Measurements from ENCODE around the gene SP2.

Gene SP2

GRCh38 chr17:47946929-47947397 is 50.9 kb downstream of the SP2 start:
- Histone ChIP-seq H3K36me3 (no peaks in the 10 kb centered on the region), H3K27ac (no peak overlapping the region), H3K9me3 (no peaks in the 10 kb centered on the region), H3K4me3 (ENCODE audit: low read depth in 1 of 2, low read length in 1 of 2) (no peak overlapping the region), H3K4me1 (ENCODE audit: control insufficient read depth in 1 of 2, insufficient read depth in 1 of 2, low read depth in 1 of 2, low read length in 1 of 2) (peaks cover 13 to 14% of the 10 kb centered on the region in 2 experiments), H3K27me3 (no peaks in the 10 kb centered on the region)
- TF ChIP-seq, protein P1, sequence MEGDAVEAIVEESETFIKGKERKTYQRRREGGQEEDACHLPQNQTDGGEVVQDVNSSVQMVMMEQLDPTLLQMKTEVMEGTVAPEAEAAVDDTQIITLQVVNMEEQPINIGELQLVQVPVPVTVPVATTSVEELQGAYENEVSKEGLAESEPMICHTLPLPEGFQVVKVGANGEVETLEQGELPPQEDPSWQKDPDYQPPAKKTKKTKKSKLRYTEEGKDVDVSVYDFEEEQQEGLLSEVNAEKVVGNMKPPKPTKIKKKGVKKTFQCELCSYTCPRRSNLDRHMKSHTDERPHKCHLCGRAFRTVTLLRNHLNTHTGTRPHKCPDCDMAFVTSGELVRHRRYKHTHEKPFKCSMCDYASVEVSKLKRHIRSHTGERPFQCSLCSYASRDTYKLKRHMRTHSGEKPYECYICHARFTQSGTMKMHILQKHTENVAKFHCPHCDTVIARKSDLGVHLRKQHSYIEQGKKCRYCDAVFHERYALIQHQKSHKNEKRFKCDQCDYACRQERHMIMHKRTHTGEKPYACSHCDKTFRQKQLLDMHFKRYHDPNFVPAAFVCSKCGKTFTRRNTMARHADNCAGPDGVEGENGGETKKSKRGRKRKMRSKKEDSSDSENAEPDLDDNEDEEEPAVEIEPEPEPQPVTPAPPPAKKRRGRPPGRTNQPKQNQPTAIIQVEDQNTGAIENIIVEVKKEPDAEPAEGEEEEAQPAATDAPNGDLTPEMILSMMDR (IDR thresholded peaks at IDR 0.05), result peak; percentile 67

GRCh38 chr17:47948706-47949196 is 52.7 kb downstream of the SP2 start:
- no peaks in the 10 kb centered on the region for H3K36me3 ChIP-seq
- no peaks in the 10 kb centered on the region for H3K9me3 ChIP-seq
- TF ChIP-seq, protein P1 (IDR thresholded peaks at IDR 0.05), result no peak
- peak overlapping the region in 1 of 2 experiments; percentile 37 for H3K4me3 ChIP-seq (ENCODE audit: low read depth in 1 of 2, low read length in 1 of 2)
- peaks cover 10 to 11% of the 10 kb centered on the region in 2 experiments for H3K4me1 ChIP-seq (ENCODE audit: control insufficient read depth in 1 of 2, insufficient read depth in 1 of 2, low read depth in 1 of 2, low read length in 1 of 2)
- H3K27me3 ChIP-seq, result no peaks in the 10 kb centered on the region
- no peak overlapping the region for H3K27ac ChIP-seq

DNA sequence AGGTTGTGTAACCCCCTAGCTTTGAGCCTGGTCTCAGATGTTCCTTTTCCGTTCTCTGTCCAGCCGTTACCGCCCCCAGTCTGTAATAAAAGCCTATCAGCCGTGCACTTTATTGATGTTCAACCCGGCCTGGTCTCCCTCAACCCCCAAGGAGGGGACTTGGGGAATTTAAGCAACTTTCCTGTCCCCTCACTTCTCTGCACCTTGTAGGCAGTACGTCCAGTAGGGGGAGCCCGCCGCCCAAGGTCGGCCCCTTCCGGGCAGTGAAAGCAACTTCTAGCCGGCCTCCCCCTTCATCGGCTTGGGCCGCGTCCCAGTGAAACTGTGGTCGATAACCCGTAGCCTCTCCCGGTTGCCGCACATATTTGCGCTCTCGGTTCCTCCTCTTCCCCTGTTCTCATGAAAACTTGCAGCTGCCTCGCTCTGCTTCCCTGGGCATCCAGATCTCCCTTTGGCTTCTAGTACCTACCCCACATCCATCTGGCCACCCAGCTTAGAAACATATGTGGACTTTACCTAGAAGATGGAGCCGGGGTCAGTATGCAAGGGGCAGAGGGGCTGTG is 53.2 kb downstream of the SP2 start:
- H3K9me3 ChIP-seq, result no peaks in the 10 kb centered on the region
- no peaks in the 10 kb centered on the region for H3K27me3 ChIP-seq
- H3K4me1 ChIP-seq (ENCODE audit: control insufficient read depth in 1 of 2, insufficient read depth in 1 of 2, low read depth in 1 of 2, low read length in 1 of 2), result peaks cover 10 to 11% of the 10 kb centered on the region in 2 experiments
- H3K27ac ChIP-seq, result peak overlapping the region; percentile 43
- no peaks in the 10 kb centered on the region for H3K36me3 ChIP-seq
- H3K4me3 ChIP-seq (ENCODE audit: low read depth in 1 of 2, low read length in 1 of 2), result peak overlapping the region; percentile 37 to 45
- TF ChIP-seq, protein P1 (IDR thresholded peaks at IDR 0.05), result peak; percentile 80

- Histone ChIP-seq H3K36me3 (no peaks in the 10 kb centered on the region), H3K27me3 (no peaks in the 10 kb centered on the region), H3K9me3 (no peaks in the 10 kb centered on the region), H3K4me1 (ENCODE audit: control insufficient read depth in 1 of 2, insufficient read depth in 1 of 2, low read depth in 1 of 2, low read length in 1 of 2) (peaks cover 10 to 11% of the 10 kb centered on the region in 2 experiments), H3K27ac (no peak overlapping the region), H3K4me3 (ENCODE audit: low read depth in 1 of 2, low read length in 1 of 2) (no peak overlapping the region)
- TF ChIP-seq, protein P1 (IDR thresholded peaks at IDR 0.05), result no peak
Measured at GRCh38 chr17:47949946-47950345, 53.9 kb downstream of the SP2 start.

GRCh38 chr17:47950448-47950847 is 54.4 kb downstream of the SP2 start:
- no peaks in the 10 kb centered on the region for H3K36me3 ChIP-seq
- H3K9me3 ChIP-seq, result no peaks in the 10 kb centered on the region
- no peaks in the 10 kb centered on the region for H3K27me3 ChIP-seq
- H3K4me1 ChIP-seq (ENCODE audit: control insufficient read depth in 1 of 2, insufficient read depth in 1 of 2, low read depth in 1 of 2, low read length in 1 of 2), result peaks cover 10 to 11% of the 10 kb centered on the region in 2 experiments
- H3K27ac ChIP-seq, result no peak overlapping the region
- TF ChIP-seq, protein P1 (IDR thresholded peaks at IDR 0.05), result no peak
- H3K4me3 ChIP-seq (ENCODE audit: low read depth in 1 of 2, low read length in 1 of 2), result no peak overlapping the region

Data from neutrophil (primary cell).